OCI-M2 (cell line): Measurements from ENCODE around the gene SLC44A3.
A peak's percentile ranks its signal among the peaks of the same experiment; 100 is the strongest.
"Not testable (repeated sequence)": the region's sequence is repeated elsewhere in the genome, so short reads cannot be mapped to it uniquely, and the experiment has no call there.

Source experiments
- DNase-seq: peaks from one replicate; lab custom pipeline; 2025; ENCODE audit not compliant: unreplicated experiment; lab: John Stamatoyannopoulos, UW

SLC44A3 gene

DNA sequence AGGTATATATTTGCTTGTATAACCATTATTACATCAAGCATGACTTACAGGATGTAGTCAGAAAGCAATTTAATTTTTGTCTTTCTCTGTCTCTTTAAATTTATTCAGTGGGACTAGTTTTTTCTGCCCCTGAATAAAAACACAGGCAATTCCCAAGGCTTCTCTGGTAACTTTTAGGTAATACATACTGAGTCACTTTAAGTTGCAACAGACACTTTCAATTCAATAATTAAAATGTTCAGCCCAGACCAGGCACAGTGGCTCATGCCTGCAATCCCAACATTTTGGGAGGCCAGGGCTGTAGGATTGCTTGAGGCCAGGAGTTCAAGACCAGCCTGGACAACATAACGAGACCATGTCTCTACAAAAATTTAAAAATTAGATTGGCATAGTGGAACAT is 12.3 kb downstream of the SLC44A3 start:
- no peak for DNase-seq

DNA sequence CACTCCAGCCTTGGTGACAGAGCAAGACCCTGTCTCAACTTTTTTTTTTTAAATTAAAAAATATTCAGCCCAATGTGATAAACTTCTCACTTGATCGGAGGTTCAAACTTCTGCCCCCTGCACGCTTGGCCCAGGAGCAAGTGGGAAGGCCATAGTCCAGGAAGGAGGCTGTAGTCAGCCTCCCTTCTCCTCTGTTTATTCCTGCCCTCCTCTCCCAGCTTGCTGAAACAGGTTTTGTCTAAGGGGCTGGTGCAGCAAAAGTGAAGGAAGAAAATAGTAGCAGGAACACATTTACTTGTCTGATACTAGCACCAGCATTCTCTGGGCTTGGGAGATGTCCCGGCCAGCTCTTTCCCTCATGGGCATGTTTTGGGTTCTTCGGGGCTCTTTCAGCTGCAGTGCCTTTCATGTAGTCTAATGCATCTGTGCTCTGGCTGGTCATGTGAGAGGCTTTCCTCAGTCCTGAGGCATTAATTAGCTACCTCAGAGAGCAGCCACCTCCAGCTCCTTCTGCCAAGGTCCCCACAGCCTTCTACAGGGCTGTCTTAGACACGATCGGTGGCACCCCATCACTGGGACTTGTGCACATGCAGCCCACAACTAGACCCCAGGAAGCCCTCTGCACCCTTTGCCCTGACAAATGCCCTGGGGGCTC is 12.9 kb downstream of the SLC44A3 start:
- DNase-seq: no peak

DNA sequence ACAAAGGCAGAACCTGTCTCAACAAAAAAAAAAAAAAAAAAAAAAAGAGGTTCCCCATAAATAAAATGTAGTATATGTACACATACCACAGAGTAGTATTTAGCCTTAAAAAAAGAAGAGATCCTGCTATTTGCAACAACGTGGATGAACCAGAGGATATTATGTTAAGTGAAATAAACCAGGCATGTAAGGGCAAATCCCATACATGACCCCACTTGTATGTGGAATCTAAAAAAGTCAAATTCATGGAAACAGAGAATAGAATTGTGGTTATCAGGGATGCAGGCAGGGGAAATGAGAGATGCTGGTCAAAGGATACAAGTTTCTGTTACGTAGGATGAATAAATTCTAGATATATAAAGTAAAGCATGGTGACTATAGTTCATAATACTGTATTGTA is 16.7 kb downstream of the SLC44A3 start:
- DNase-seq: no peak

DNA sequence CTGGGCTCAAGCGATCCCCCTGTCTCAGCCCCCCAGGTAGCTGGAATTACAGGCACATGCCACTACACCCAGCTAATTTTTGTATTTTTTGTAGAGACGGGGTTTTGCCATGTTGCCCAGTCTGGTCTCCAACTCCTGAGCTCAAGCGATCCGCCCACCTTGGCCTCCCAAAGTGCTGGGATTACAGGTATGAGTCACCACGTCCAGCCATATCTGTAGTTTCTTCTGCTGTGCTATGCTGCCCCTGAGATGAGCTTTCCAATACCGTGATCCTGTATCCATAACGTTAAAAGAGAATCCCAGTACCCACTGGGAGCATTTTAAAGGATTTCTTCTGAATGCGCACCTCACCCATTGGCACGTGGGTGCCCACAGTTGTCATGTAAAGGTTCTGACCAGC is 20.2 kb downstream of the SLC44A3 start:
- DNase-seq: not testable (repeated sequence)

DNA sequence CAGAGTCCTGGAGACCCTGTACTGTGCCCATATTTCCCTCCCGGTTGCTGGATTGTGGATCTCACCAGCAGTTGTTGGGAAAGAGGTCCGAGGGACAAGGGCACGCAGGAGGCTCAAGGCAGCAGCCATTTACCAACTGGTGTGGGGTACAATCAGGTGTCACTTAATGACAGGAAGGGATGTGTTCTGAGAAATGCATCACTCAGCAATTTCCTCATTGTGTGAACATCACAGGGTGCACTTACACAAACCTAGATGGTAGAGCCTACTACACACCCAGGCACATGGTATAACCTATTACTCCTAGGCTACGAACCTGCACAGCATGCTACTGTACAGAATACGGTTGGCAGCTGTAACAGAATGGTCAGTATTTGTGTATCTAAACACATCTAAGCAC is 20.7 kb downstream of the SLC44A3 start:
- no peak for DNase-seq

DNA sequence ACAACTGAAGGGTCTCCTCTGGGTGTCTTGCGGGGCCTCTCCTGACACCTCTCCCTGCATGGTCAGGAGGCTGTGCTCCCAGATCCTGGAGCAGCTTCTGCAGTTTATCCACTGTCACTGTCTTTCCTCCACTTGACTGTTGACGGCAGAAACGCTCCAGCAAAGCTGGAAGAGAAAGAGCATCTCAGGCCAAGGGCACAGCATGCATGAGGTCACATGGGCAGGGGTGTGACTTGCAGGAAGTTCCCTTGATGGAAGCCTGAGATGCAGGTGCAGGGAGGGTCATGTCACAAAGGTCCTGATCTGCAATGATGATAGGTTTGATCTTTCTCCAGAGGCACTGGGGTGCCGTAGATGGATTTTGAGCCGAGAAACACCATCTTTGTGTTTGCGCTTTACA is 23.3 kb downstream of the SLC44A3 start:
- no peak for DNase-seq

DNA sequence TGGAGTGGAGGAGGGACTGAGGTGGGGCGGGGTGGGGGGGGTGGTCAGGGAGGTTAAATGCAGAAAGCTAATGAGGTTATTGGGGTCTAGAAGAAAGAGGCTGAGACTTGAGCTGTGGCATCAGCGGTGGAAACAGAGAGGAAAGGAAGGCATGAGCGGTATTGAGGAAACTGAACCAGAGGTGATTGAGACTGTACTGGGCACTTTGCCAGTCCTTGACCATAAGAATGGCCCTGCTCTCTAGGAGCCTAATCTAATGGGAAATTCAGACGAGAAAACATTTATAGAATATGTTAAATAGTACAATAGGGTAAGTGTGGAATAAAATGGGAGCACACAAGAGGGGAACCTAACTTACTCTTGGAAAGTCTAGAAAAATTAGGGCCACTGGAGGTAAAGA is 23.7 kb downstream of the SLC44A3 start:
- no peak for DNase-seq

DNA sequence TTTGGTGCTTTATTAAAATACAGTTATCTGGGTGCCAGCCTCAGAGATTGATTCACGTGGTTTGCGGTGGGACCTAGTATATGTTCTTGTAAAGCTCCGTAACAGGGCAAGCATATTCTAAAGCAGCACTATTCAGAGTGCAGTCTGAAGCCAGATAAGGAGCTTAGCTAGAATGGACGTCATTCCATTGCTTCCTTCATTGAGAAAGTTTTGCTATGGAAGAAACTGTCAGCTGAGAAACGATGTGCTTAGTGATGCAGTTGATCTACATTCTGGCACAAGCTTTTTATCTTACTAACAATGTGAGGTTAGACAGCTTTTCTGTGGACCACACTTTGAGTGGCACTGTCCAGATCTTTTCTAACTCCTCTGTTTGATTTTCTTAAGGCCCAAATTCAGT is 26.2 kb downstream of the SLC44A3 start:
- no peak for DNase-seq

DNA sequence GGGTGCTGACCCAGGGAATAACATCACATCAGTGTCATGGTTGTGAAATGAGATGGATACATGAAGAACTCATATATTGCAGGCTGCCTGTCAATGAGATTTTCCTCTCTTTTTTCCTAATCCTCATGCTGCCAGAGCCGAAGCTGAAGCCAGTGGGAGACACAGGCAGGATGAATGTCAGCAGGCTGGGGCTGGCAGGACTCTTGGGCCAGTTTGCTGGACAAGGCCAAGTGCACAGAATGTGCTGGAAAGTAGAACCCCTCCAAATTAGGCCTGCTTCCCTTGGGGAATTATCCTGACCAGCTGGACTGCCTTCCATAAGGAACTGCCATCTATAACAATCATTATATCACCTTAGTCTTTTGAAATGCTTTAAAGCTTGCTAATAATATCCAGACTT is 31.4 kb downstream of the SLC44A3 start:
- no peak for DNase-seq

DNA sequence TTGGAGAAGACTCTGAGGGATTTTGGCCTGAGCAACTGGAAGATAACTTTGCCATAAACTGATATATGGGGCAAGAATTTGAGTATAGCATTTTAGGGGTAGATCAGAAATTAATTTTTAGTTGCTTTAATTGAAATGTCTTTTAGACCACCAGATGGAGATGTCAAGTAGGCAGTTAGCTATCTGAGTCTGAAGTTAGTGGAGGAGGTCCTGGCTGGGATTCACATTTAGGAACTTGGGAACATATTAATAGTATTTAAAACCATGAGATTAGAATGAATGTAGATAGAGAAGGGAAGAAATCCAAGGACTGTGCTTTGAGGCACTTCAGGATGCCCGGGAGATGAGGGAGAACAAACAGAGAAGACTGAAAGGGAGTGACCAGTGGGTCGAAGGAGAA is 32.6 kb downstream of the SLC44A3 start:
- DNase-seq: no peak

DNA sequence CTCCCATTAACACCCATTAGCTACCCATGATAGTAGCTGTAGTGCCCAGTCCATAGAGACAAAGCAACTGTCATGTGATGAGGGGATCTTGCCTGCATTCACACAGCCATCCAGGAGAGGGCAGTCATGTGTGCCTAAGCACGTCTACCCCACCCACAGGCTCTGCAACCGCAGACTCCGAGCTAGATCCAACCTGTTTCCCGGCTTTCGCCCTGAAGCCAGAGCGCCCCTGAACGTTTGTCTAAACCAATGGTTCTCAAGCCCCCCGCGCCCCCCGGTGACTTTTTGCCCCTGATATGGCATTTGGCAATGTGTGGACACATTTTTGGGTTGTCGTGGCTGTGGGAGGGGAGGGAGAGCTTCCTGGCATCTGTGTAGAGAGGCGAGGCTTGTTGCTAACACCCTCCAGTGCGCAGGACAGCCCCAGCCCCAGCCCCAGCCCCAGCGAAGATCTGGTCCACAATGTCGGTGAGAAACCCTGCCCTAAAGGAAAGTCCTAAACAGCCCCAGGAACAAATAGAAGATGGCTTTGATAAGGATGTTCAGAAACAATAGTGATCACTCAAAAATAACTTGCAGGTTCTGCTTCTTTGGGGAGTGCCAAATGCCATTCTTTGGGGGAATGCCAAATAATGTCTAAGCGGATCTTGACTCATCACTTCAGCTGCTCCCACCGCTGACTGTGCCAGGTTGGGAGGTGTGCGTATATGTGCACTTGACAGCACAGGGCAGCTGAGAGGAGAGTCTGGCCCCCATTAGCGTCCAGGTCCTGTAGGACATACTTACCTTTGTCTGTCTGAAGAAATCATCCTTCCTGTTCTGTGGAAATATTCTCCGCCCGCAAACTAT is 34.5 kb downstream of the SLC44A3 start:
- peak; percentile 16 for DNase-seq

DNA sequence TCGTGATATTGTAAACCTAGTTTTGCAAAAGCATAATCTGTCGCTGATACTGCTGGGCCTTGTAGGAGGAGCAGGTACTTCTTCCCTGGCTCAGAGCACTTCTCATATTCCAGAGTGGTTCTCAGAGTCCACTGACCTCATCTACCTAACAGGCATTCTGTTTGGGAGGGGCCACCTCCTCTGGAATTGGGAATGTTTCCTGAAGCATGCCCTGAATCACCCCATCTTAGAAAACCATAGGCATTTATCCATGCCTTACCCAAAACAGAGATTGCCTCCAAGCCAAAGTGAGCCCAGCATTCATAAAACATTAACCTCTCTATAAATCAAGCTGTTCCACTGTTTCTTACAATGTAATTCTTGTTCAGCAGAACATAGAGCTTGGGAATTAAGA is 35.1 kb downstream of the SLC44A3 start:
- no peak for DNase-seq

DNA sequence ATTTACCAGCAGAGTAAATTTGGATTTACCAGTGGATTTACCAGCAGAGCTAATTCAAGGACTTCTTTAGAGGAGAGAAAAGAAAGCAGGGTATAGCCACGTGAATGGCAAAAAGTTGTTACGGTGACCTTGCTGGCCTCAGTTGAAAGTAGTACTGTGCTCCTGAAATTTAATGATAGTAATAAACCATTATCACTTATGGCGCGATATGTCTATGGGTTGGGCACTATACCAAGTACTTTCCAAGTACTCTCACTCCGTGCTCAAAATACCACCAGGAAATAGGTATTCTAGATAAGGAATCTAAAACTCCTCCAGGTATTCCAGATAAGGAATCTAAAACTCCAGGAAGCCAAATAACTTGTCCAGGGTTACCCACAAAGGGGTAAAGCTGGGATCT is 35.8 kb downstream of the SLC44A3 start:
- DNase-seq: no peak

DNA sequence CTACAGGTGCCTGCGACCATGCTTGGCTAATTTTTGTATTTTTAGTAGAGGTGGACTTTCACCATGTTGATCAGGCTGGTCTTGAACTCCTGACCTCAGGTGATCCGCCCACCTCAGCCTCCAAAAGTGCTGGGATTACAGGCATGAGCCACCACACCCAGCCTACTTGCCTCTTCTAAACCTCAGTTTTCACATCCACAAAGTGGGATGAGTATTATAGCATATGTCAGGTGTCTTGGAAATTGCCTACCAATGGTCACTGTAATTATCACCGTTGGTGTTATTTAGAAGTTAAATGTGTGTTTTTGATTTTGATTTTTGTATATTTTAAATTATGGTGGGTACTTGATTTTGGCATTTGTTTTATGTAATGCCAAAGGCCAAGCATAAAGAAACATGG is 36.7 kb downstream of the SLC44A3 start:
- DNase-seq: no peak

DNA sequence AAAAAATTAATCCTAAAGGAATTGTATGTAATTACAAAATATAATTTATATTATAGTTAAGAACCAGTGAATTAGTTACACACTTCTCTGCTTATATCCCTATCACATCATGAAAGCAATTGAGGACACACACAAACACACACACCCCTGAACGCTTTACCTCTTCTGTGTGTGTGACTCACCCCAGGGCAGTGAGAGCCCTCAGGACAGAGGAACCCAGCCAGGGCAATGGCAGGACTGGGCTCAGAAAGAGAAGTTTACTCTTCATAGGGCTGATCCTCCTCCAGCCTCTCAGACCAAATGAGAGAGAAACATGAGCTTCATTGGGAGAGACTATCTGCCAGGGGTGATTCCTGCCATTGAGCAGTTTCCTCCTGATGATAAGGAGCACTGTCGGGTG is 38.1 kb downstream of the SLC44A3 start:
- DNase-seq: no peak

DNA sequence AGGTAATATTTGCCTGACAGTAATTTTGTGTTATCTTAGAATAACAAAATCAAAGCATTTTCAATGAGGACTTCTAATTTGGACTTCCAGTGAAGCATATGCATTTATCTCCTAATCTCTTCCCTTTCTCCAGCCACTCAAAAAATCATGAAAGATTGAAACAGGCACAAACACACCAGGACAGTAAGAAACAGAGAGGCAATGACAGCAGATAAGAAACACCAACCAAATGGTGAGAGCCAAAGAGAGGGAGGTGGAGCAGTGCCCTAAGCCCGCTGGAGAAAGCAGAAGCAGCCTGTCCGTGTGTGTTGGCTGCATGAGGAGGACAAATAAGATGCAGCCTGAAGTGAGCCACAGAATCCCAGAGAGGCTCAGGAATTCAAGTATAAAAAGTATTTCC is 39.0 kb downstream of the SLC44A3 start:
- no peak for DNase-seq

DNA sequence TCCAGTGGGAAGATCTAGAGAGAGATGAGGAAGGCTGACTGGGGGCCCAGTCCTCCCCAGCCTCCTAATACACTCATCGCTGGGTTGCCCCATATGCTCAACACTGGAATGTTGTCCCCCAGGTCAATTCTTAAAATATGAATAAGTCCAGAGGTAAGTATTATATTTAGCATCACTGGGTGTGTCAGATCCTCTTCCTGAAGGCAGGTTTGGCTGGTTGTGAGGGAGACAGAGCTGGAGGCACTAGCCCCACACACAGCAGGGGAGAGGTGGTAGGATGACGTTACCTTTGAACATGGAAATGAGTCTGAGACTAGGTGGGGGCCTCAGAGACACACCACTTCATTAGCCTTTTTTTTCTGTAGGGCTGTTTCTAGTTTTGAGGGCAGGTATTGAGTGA is 42.6 kb downstream of the SLC44A3 start:
- DNase-seq: no peak

DNA sequence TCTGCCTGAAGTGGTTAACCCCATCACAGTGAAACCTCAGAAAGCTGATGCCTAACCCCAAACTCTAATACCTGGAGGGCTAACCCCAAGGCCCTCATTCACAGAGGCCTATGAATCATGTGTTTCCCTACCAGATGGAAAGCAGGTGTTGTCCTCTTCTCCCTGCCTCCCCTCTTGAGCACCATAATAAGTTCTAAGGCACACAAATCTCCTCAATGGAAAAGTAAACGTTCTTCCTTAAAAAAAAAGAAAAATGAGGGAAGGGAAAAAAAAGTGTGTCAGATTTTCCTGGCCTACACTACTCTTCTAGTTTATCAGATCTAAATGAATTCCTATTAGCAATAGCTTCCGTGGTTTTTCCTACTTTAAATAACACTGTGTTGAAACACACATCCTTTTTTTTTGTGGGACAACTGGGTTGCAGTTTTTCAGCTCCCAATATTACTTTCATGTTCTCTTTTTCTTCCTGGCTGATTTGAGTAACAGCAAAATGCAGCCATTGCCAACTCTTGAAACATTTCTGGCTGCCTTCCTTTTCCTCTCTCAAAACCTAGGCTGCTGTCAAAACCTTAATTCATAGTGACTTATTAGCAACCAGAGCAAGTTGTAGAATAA is 43.2 kb downstream of the SLC44A3 start:
- DNase-seq: no peak

DNA sequence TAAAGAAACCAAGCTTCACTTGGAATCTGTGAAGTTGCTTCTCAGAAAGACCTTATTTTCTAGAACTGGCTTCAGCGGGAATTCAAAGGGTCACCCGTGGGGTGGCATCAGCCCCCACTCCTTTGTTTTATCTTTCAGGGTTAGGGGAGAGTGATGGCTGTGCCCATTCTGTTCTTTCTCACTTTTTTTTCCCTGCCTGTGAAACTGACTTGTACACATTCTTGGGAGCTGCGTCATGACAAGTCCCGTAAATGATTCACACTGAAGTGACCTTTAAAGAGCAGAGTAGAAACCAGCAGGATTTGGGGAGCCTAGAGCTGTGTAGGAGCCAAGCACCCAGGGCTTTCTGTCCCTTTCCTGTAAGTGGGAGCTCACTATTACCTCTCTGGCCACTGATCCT is 43.8 kb downstream of the SLC44A3 start:
- DNase-seq: no peak

DNA sequence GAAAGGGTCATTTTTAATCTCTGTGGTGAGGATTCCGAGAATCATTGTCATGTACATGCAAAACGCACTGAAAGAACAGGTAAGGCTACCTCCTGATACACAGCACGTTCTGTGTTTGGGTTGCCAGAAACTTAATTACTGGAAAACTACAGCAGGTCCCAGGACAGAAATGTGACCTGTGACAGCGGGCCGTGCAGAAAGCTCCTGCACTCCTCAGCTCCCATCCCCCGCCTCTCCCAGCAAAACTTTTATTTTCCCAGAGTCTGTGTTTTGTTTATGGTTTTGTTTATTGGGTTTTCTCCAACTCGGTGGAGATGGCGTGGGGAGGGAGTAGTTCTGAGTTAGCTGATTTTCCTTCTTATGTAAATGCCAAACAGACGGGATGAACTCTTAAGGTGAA is 44.7 kb downstream of the SLC44A3 start:
- DNase-seq: no peak

DNA sequence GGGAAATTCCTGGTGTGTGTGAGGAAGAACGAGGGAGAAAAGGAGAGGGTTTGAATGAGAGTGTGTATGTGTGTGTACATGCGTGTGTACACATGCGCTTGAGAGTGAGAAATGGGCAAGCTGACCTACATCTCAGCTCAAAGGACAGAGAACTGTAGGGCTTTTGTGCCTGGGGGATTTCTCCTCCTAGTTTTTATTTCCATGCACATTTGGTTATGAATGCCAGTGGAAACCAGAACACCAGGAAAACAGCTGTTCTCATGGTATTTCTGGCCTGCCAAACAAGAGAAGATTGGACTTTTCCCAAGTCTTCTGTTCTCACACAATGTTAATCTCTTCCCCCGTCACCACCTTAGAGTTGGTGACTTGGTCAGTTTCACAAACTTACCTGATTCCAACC is 45.2 kb downstream of the SLC44A3 start:
- DNase-seq: no peak

DNA sequence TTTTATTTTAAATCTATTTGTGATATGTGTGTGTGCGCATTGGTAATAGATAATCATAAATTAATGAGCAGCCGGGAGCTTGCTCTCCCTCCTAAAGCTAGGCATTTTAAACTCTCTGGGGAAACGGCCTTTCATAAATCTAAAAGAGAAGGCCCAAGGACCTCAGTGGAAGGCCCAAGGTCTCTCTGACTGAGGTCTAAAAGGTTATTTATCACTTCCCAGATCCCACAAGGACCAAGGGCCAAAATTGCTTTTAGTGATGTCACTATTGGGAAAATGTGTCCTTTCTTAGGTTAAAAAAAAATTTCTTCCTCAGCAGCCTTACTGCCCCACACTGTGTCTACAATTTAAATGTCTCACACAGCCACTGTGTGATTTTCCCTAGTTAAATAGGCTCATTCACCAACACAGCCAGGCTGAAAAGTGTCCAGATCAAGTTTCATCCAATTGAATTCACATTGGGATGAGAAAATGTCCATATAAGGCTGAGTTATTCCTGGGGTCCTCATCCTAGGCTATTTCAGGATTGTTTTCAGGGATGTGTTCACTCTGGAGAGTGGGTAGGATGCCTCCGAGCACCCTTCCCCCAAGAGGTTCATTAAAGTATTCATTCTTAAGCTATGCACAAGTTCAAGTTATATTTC is 46.1 kb downstream of the SLC44A3 start:
- no peak for DNase-seq
